OCI-LY7 (cell line): ENCODE results near the gene RTBDN. TPM values are rescaled to one million over a fixed set of nuclear protein-coding genes. Genes with fewer than 3 reads are reported as not detected.

Experiments used
- BruUV-seq: library from RNA; stranded (reverse); fragments of 400-500 nt; replicated peaks from 2 replicates; lab custom pipeline; 2021; lab: Mats Ljungman, UMichigan
- CTCF ChIA-PET: fragments of 300-600 bp; sonication (Branson Sonifier 250); formaldehyde crosslinking; loops from one replicate; lab custom pipeline; 2022; ENCODE audit warnings: antibody characterized with exemption; ENCODE audit not compliant: unreplicated experiment; lab: Charles Lee
- POLR2A ChIA-PET: fragments of 300-600 bp; sonication (Branson Sonifier 250); formaldehyde crosslinking; loops from one replicate; lab custom pipeline; 2022; ENCODE audit warnings: antibody characterized with exemption; lab: Charles Lee
- DNase-seq: peaks from one replicate; pipeline ENCODE4 v3.0.0-alpha.2; 2015; ENCODE audit warnings: low spot score
- H2AFZ ChIP-seq: fragments of 200-600 bp; sonication (generic), shearing (Covaris generic); 2 replicates; pipeline ENCODE4 v1.6.1; 2014; ENCODE audit warnings: mild to moderate bottlenecking, antibody characterized with exemption, low read length, moderate library complexity
- H3K27ac ChIP-seq: fragments of 200-600 bp; sonication (generic); 2 replicates; pipeline ENCODE4 v1.5.1; 2014; ENCODE audit warnings: mixed run types, low read depth, mild to moderate bottlenecking, moderate library complexity, low read length, inconsistent platforms; ENCODE audit not compliant: poor library complexity, severe bottlenecking
- H3K36me3 ChIP-seq: fragments of 200-600 bp; sonication (generic); 2 replicates; pipeline ENCODE4 v1.6.1; 2014; ENCODE audit warnings: mild to moderate bottlenecking, antibody characterized with exemption, low read length, moderate library complexity, mixed read lengths; ENCODE audit not compliant: insufficient read depth
- H3K4me1 ChIP-seq: fragments of 200-600 bp; sonication (generic); 2 replicates; pipeline ENCODE4 v1.5.1; 2014; ENCODE audit warnings: mild to moderate bottlenecking, low read length; ENCODE audit not compliant: insufficient read depth, poor library complexity, severe bottlenecking
- H3K4me2 ChIP-seq: fragments of 200-600 bp; sonication (generic); 2 replicates; pipeline ENCODE4 v1.6.1; 2014; ENCODE audit warnings: mild to moderate bottlenecking, low read length
- H3K4me3 ChIP-seq: fragments of 200-600 bp; sonication (generic); 2 replicates; pipeline ENCODE4 v1.5.1; 2014; ENCODE audit warnings: mild to moderate bottlenecking, low read depth, low read length; ENCODE audit not compliant: poor library complexity, severe bottlenecking
- H3K79me2 ChIP-seq: fragments of 200-600 bp; sonication (generic); 2 replicates; pipeline ENCODE4 v1.6.1; 2016; ENCODE audit warnings: low read depth, mild to moderate bottlenecking, low read length, moderate library complexity, mixed read lengths; ENCODE audit not compliant: insufficient read depth
- H3K9me2 ChIP-seq: fragments of 200-600 bp; sonication (generic); 2 replicates; pipeline ENCODE4 v1.6.1; 2016; ENCODE audit warnings: mild to moderate bottlenecking, low read length, mixed read lengths; ENCODE audit not compliant: insufficient read depth
- H3K9me3 ChIP-seq: fragments of 200-600 bp; sonication (generic); 2 replicates; pipeline ENCODE4 v1.6.1; 2014; ENCODE audit warnings: mild to moderate bottlenecking, mixed run types, low read length, mixed read lengths
- H4K20me1 ChIP-seq: fragments of 200-600 bp; sonication (generic); 2 replicates; pipeline ENCODE4 v1.6.1; 2014; ENCODE audit warnings: mild to moderate bottlenecking, antibody characterized with exemption, low read length, moderate library complexity, mixed read lengths; ENCODE audit not compliant: insufficient read depth
- CTCF ChIP-seq: fragments of 200-600 bp; sonication (generic); conservative IDR thresholded peaks from 2 replicates; pipeline ENCODE4 v1.5.1; 2014; ENCODE audit warnings: mild to moderate bottlenecking, antibody characterized with exemption, low read length, moderate library complexity, mixed read lengths
- EZH2phosphoT487 ChIP-seq: fragments of 200-600 bp; sonication (generic); IDR thresholded peaks from 2 replicates; pipeline ENCODE4 v1.6.1; 2018; ENCODE audit warnings: low read depth, borderline replicate concordance, mild to moderate bottlenecking, mixed run types, antibody characterized with exemption, low read length, moderate library complexity, mixed read lengths
- intact Hi-C: fragments of 100-400 bp; cut with micrococcal nuclease; formaldehyde crosslinking; loops from one replicate; pipeline ENCODE4 v1.10.0; 2022; ENCODE audit not compliant: unreplicated experiment
- total RNA-seq, 2 experiments: library from RNA; depleted of rRNA in 1 of 2; stranded (reverse); fragments of >200 nt in 1 of 2; shearing (Covaris generic) in 1 of 2; gene quantifications; 2 replicates each; pipeline ENCODE4 v1.2.3, GENCODE V29; 2014 to 2022

Gene RTBDN
- total RNA-seq, 2 experiments from 2014 or later, result 1.2 TPM; not detected in 1

- no peak overlapping the region for H2AFZ ChIP-seq
- ChIA-PET POLR2A (interaction anchor here (0.6 to 1.3 kb wide), 6 partner anchors 9 to 284 kb away, joined by 3 to 9 read pairs (median 3); no protein-coding TSS in a partner anchor), CTCF (interaction anchor here (0.6 kb wide), 2 partner anchors 7 to 55 kb away, joined by 3 read pairs; no protein-coding TSS in a partner anchor)
- peak; percentile 74 for DNase-seq
- no peak overlapping the region for H3K4me3 ChIP-seq
- peaks cover 31% of the 10 kb centered on the region for H3K36me3 ChIP-seq
- no peaks in the 10 kb centered on the region for H3K9me3 ChIP-seq
- H3K9me2 ChIP-seq, result no peaks in the 10 kb centered on the region
- H3K4me1 ChIP-seq, result no peaks in the 10 kb centered on the region
- TF ChIP-seq EZH2phosphoT487 (no peak), CTCF (no peak)
- no peak overlapping the region for H3K27ac ChIP-seq
- no peaks in the 10 kb centered on the region for H3K79me2 ChIP-seq
- no peaks in the 10 kb centered on the region for H4K20me1 ChIP-seq
- no TSS peak for BruUV-seq
- no peak overlapping the region for H3K4me2 ChIP-seq
- intact Hi-C loops, result no loop called here
Observed at GRCh38 chr19:12872941-12873890, 38.8 kb upstream of the RTBDN start.

GRCh38 chr19:12872255-12872654, 37.9 kb upstream of the RTBDN start:
- H2AFZ ChIP-seq, result no peak overlapping the region
- no peak overlapping the region for H3K27ac ChIP-seq
- POLR2A ChIA-PET, result interaction anchor here (0.6 to 1.3 kb wide), 5 partner anchors 8 to 285 kb away, joined by 3 to 9 read pairs (median 3); no protein-coding TSS in a partner anchor
- H3K4me1 ChIP-seq, result peaks cover 7% of the 10 kb centered on the region
- no peak overlapping the region for H3K4me3 ChIP-seq
- intact Hi-C loops, result no loop called here
- no peaks in the 10 kb centered on the region for H4K20me1 ChIP-seq
- no TSS peak for BruUV-seq
- DNase-seq, result no peak
- H3K9me3 ChIP-seq, result no peaks in the 10 kb centered on the region
- no peaks in the 10 kb centered on the region for H3K79me2 ChIP-seq
- H3K36me3 ChIP-seq, result peaks cover 26% of the 10 kb centered on the region
- no peaks in the 10 kb centered on the region for H3K9me2 ChIP-seq
- CTCF ChIA-PET, result no interaction called here
- H3K4me2 ChIP-seq, result no peak overlapping the region
- TF ChIP-seq EZH2phosphoT487 (no peak), CTCF (no peak)

GRCh38 chr19:12871681-12872080, 37.3 kb upstream of the RTBDN start:
- H3K36me3 ChIP-seq, result peaks cover 26% of the 10 kb centered on the region
- DNase-seq, result no peak
- no peaks in the 10 kb centered on the region for H3K79me2 ChIP-seq
- ChIA-PET POLR2A (interaction anchor here (0.7 to 1.1 kb wide), 3 partner anchors 9 to 17 kb away, joined by 3 to 5 read pairs (median 4); no protein-coding TSS in a partner anchor), CTCF (no interaction called here)
- no peak overlapping the region for H3K4me2 ChIP-seq
- TF ChIP-seq CTCF, result no peak
- no peaks in the 10 kb centered on the region for H3K9me2 ChIP-seq
- BruUV-seq, result no TSS peak
- H2AFZ ChIP-seq, result no peak overlapping the region
- no peak overlapping the region for H3K27ac ChIP-seq
- intact Hi-C loops, result no loop called here
- H3K4me1 ChIP-seq, result peaks cover 12% of the 10 kb centered on the region
- H4K20me1 ChIP-seq, result no peaks in the 10 kb centered on the region
- H3K4me3 ChIP-seq, result no peak overlapping the region
- H3K9me3 ChIP-seq, result no peaks in the 10 kb centered on the region
